Tibial nerve (tissue), 4 donors: Measurements from ENCODE around the gene FDX2. TPM values are rescaled to one million over a fixed set of nuclear protein-coding genes. Genes with fewer than 3 reads are reported as not detected.

ENCODE experiments used
- DNase-seq, 2 donors: peaks; one replicate each; pipeline ENCODE4 v3.0.0-alpha.2; 2019; ENCODE audit warnings: low spot score in 2 of 2
- H3K27ac ChIP-seq, 4 donors: fragments of 200-600 bp; sonication (generic) in 3 of 4; one replicate each; pipeline ENCODE4 v1.5.1; 2017 to 2019; ENCODE audit warnings: mild to moderate bottlenecking in 1 of 4
- H3K27me3 ChIP-seq, 2 donors: fragments of 200-600 bp; sonication (generic) in 1 of 2; one replicate each; pipeline versions ENCODE4 v1.5.1 to v1.6.0; 2017 to 2019
- H3K36me3 ChIP-seq, 3 donors: fragments of 200-600 bp; sonication (generic); one replicate each; pipeline ENCODE4 v1.5.1; 2018 to 2019
- H3K4me1 ChIP-seq, 4 donors: fragments of 200-600 bp; sonication (generic) in 3 of 4; one replicate each; pipeline ENCODE4 v1.5.1; 2017 to 2019
- H3K4me3 ChIP-seq, 4 donors: fragments of 200-600 bp; sonication (generic) in 3 of 4; one replicate each; pipeline ENCODE4 v1.5.1; 2017 to 2019; ENCODE audit warnings: mild to moderate bottlenecking in 1 of 4, moderate library complexity in 1 of 4
- H3K9me3 ChIP-seq, 4 donors: fragments of 200-600 bp; sonication (generic) in 3 of 4; one replicate each; pipeline ENCODE4 v1.5.1; 2017 to 2019
- CTCF ChIP-seq, 5 experiments: fragments of 200-600 bp in 3 of 5; fragments of 450-650 bp in 2 of 5; sonication (generic) in 3 of 5; IDR thresholded peaks; one replicate each; pipeline ENCODE4 v1.5.1; 2016 to 2019; ENCODE audit warnings: antibody characterized with exemption in 5 of 5, mild to moderate bottlenecking in 3 of 5, moderate library complexity in 2 of 5
- EP300 ChIP-seq, 2 donors: sonication (generic); formaldehyde crosslinking; IDR thresholded peaks; one replicate each; pipeline ENCODE4 v1.6.1; 2017; ENCODE audit warnings: antibody characterized with exemption in 2 of 2, mild to moderate bottlenecking in 1 of 2
- POLR2A ChIP-seq, 2 donors: fragments of 450-650 bp; IDR thresholded peaks; one replicate each; pipeline ENCODE4 v1.6.1; 2017; ENCODE audit warnings: antibody characterized with exemption in 2 of 2, mild to moderate bottlenecking in 2 of 2, moderate library complexity in 2 of 2
- WGBS, 2 donors: methylation state at CpG; one replicate each; pipeline ENCODE4 v1.1.5; 2018; 5-methylcytosine and 5-hydroxymethylcytosine counted together
- total RNA-seq, 4 donors: library from RNA; depleted of rRNA; stranded (reverse); fragments of >200 nt; gene quantifications; one replicate each; pipeline ENCODE4 v1.1.0, GENCODE V29; 2016

FDX2 gene
- total RNA-seq, 4 donors from 2014 or later = 10.0 to 29.1 (median 18.2) TPM

GRCh38 chr19:10318807-10319682 is 3.2 kb upstream of the FDX2 start:
- Histone ChIP-seq H3K36me3 (peaks cover 3 to 79% (median 46%) of the 10 kb centered on the region in 3 donors), H3K4me3 (no peak overlapping the region), H3K27ac (no peak overlapping the region), H3K9me3 (no peaks in the 10 kb centered on the region), H3K27me3 (no peaks in the 10 kb centered on the region), H3K4me1 (peaks cover 0 to 18% (median 4%) of the 10 kb centered on the region in 4 donors)
- no peak for DNase-seq
- 91 to 93% methylated on average over 13 of the region's 13 CpGs for WGBS, 2 donors
- TF ChIP-seq EP300 (IDR thresholded peaks at IDR 0.05) = no peak
- no peak for TF ChIP-seq POLR2A (IDR thresholded peaks at IDR 0.05)
- no peak for TF ChIP-seq CTCF (IDR thresholded peaks at IDR 0.05)

GRCh38 chr19:10317857-10318462 is 2.1 kb upstream of the FDX2 start:
- Histone ChIP-seq H3K27me3 (no peaks in the 10 kb centered on the region), H3K27ac (no peak overlapping the region), H3K36me3 (peaks cover 3 to 72% (median 41%) of the 10 kb centered on the region in 3 donors), H3K4me3 (no peak overlapping the region), H3K9me3 (no peaks in the 10 kb centered on the region), H3K4me1 (peaks cover 0 to 18% (median 4%) of the 10 kb centered on the region in 4 donors)
- 85 to 92% methylated on average over 15 of the region's 15 CpGs for WGBS, 2 donors
- no peak for TF ChIP-seq EP300 (IDR thresholded peaks at IDR 0.05)
- TF ChIP-seq CTCF (IDR thresholded peaks at IDR 0.05) = no peak
- no peak for TF ChIP-seq POLR2A (IDR thresholded peaks at IDR 0.05)
- DNase-seq = no peak

GRCh38 chr19:10317045-10317856 is 1.4 kb upstream of the FDX2 start:
- TF ChIP-seq CTCF (IDR thresholded peaks at IDR 0.05) (no peak), EP300 (IDR thresholded peaks at IDR 0.05) (no peak), POLR2A (IDR thresholded peaks at IDR 0.05) (no peak)
- peaks cover 3 to 69% (median 35%) of the 10 kb centered on the region in 3 donors for H3K36me3 ChIP-seq
- WGBS, 2 donors = 73 to 79% methylated on average over 29 of the region's 29 CpGs

GRCh38 chr19:10316229-10317044 is 622 bp upstream of the FDX2 start:
- Histone ChIP-seq H3K9me3 (no peaks in the 10 kb centered on the region), H3K27me3 (no peaks in the 10 kb centered on the region), H3K27ac (peak overlapping the region in 3 of 4 donors; percentile 32 to 79 (median 59)), H3K36me3 (peaks cover 3 to 65% (median 33%) of the 10 kb centered on the region in 3 donors), H3K4me1 (peaks cover 0 to 18% (median 4%) of the 10 kb centered on the region in 4 donors), H3K4me3 (peak overlapping the region in 3 of 4 donors; percentile 81 to 99 (median 95))
- TF ChIP-seq CTCF (IDR thresholded peaks at IDR 0.05) = no peak
- TF ChIP-seq POLR2A (IDR thresholded peaks at IDR 0.05) = no peak
- no peak for TF ChIP-seq EP300 (IDR thresholded peaks at IDR 0.05)
- no peak for DNase-seq
- 60 to 67% methylated on average over 17 to 19 of the region's 19 CpGs for WGBS, 2 donors

More at GRCh38 chr19:10317045-10317856, 1.4 kb upstream of the FDX2 start:
- H3K4me1 ChIP-seq = peaks cover 0 to 18% (median 4%) of the 10 kb centered on the region in 4 donors
- no peaks in the 10 kb centered on the region for H3K9me3 ChIP-seq
- no peaks in the 10 kb centered on the region for H3K27me3 ChIP-seq
- no peak overlapping the region for H3K4me3 ChIP-seq
- H3K27ac ChIP-seq = no peak overlapping the region
- DNase-seq = no peak
